Spinal cord (tissue), 10 donors: ENCODE data around the gene NUDT13. TPM values are rescaled to one million over a fixed set of nuclear protein-coding genes. Genes with fewer than 3 reads are reported as not detected.
A peak's percentile ranks its signal among the peaks of the same experiment; 100 is the strongest.
"Not testable (repeated sequence)": the region's sequence is repeated elsewhere in the genome, so short reads cannot be mapped to it uniquely, and the experiment has no call there.

Source experiments
- DNase-seq, 6 donors: peaks; one replicate each; pipeline versions ENCODE4 v3.0.0 to v3.0.0-alpha.2; 2013 to 2015; ENCODE audit warnings: low spot score in 6 of 6, low read depth in 4 of 6
- H3K27ac ChIP-seq: one replicate; pipeline ENCODE4 v1.5.1; 2013; ENCODE audit warnings: low read depth, low read length, control low read depth
- H3K27me3 ChIP-seq: one replicate; pipeline ENCODE4 v1.6.1; 2013; ENCODE audit warnings: low read length; ENCODE audit not compliant: control insufficient read depth, insufficient read depth
- H3K36me3 ChIP-seq: one replicate; pipeline ENCODE4 v1.6.1; 2013; ENCODE audit warnings: low read length; ENCODE audit not compliant: control insufficient read depth, insufficient read depth
- H3K4me1 ChIP-seq: one replicate; pipeline ENCODE4 v1.6.1; 2013; ENCODE audit warnings: low read length; ENCODE audit not compliant: control insufficient read depth, insufficient read depth
- H3K4me3 ChIP-seq: one replicate; pipeline ENCODE4 v1.5.1; 2013; ENCODE audit warnings: low read depth, low read length, control low read depth
- H3K9me3 ChIP-seq: one replicate; pipeline ENCODE4 v1.6.1; 2013; ENCODE audit warnings: low read length; ENCODE audit not compliant: control insufficient read depth, insufficient read depth
- WGBS: methylation state at CpG from one replicate; pipeline ENCODE4 v1.1.5; 2013; ENCODE audit warnings: missing lambda C conversion rate; ENCODE audit not compliant: insufficient coverage; 5-methylcytosine and 5-hydroxymethylcytosine counted together
- polyA plus RNA-seq, 2 donors: library from polyadenylated mRNA; unstranded; fragments of 120-200 nt; gene quantifications; one replicate each; pipeline ENCODE4 v1.2.1, GENCODE V29; 2013; ENCODE audit not compliant: insufficient read length in 2 of 2
- total RNA-seq, 2 donors: library from RNA; depleted of rRNA in 1 of 2; stranded (reverse); fragments of 120-200 nt in 1 of 2; fragments of >200 nt in 1 of 2; gene quantifications; one replicate each; pipeline versions ENCODE4 v1.2.3 to v1.2.4, GENCODE V29; 2013 to 2014
- donor health status: healthy.

Gene NUDT13
- total and polyA plus RNA-seq, 4 donors, result 0.50 to 5.4 (median 2.4) TPM

GRCh38 chr10:73097305-73097670, 13.0 kb upstream of the NUDT13 start:
- no peaks in the 10 kb centered on the region for H3K9me3 ChIP-seq
- H3K27me3 ChIP-seq, result no peaks in the 10 kb centered on the region
- H3K4me1 ChIP-seq, result peaks cover 7% of the 10 kb centered on the region
- 17% methylated on average over 1 of the region's 4 CpGs for WGBS
- peaks cover 3% of the 10 kb centered on the region for H3K36me3 ChIP-seq
- DNase-seq, result no peak
- H3K4me3 ChIP-seq, result peak overlapping the region; percentile 98
- H3K27ac ChIP-seq, result peak overlapping the region; percentile 97

DNA sequence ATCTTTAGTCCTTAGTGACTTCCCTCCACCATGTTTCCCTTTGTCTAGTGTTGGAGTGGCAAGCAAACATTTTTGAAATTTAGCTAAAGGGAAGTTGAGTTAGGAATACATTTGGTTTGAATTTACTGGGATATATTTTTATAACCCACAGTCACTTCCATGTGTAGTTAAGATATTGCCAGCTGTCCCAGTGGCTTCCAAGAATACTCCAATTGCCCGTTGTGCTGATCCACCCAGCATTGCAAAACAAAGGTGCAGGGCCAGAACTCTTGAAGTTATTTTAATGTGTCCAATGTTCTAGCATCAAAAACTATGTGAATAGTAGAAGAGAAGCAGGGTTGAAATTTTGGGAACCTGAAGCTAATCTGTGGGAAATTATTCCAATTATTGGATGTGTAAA, 11.1 kb upstream of the NUDT13 start:
- no peak overlapping the region for H3K27ac ChIP-seq
- no peaks in the 10 kb centered on the region for H3K9me3 ChIP-seq
- DNase-seq, result no peak
- H3K4me1 ChIP-seq, result peaks cover 4% of the 10 kb centered on the region
- H3K36me3 ChIP-seq, result peaks cover 3% of the 10 kb centered on the region
- WGBS, result no CpG with 5 or more reads among the region's 1 CpG
- no peaks in the 10 kb centered on the region for H3K27me3 ChIP-seq
- H3K4me3 ChIP-seq, result no peak overlapping the region

- Histone ChIP-seq H3K27ac (no peak overlapping the region), H3K27me3 (no peaks in the 10 kb centered on the region), H3K36me3 (peaks cover 6% of the 10 kb centered on the region), H3K9me3 (no peaks in the 10 kb centered on the region), H3K4me1 (peaks cover 6% of the 10 kb centered on the region), H3K4me3 (no peak overlapping the region)
- no CpG with 5 or more reads among the region's 3 CpGs for WGBS
- DNase-seq, result no peak
Observed at GRCh38 chr10:73106301-73106700, 4.0 kb upstream of the NUDT13 start.

DNA sequence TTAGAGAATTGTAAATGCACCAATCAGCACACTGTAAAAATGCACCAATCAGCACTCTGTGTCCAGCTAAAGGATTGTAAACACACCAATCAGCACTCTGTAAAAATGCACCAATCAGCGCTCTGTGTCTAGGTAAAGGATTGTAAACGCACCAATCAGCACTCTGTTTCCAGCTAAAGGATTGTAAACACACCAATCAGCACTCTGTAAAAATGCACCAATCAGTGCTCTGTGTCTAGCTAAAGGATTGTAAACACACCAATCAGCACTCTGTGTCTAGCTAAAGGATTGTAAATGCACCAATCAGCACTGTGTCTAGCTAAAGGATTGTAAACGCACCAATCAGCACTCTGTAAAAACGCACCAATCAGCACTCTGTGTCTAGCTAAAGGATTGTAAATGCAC, 1.0 kb upstream of the NUDT13 start:
- not testable (repeated sequence) for H3K27me3 ChIP-seq, H3K9me3 ChIP-seq, DNase-seq, H3K36me3 ChIP-seq, H3K4me3 ChIP-seq, H3K4me1 ChIP-seq, H3K27ac ChIP-seq
- 94% methylated on average over 3 of the region's 4 CpGs for WGBS

DNA sequence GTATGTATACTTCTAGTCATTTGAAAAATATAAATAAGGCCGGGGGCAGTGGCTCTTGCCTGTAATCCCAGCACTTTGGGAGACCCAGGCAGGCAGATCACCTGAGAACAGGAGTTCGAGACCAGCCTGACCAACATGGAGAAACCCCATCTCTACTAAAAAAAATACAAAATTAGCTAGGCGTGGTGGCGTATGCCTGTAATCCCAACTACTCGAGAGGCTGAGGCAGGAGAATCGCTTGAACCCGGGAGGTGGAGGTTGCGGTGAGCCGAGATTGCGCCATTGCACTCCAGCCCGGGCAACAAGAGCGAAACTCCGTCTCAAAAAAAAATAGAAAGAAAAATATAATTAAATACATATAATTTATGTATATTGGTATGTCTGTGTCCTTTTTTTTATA, 1.8 kb downstream of the NUDT13 start:
- not testable (repeated sequence) for H3K4me3 ChIP-seq, H3K27ac ChIP-seq, H3K4me1 ChIP-seq, DNase-seq, H3K27me3 ChIP-seq, H3K9me3 ChIP-seq
- H3K36me3 ChIP-seq, result peaks cover 10% of the 10 kb centered on the region
- 100% methylated on average over 1 of the region's 13 CpGs for WGBS

DNA sequence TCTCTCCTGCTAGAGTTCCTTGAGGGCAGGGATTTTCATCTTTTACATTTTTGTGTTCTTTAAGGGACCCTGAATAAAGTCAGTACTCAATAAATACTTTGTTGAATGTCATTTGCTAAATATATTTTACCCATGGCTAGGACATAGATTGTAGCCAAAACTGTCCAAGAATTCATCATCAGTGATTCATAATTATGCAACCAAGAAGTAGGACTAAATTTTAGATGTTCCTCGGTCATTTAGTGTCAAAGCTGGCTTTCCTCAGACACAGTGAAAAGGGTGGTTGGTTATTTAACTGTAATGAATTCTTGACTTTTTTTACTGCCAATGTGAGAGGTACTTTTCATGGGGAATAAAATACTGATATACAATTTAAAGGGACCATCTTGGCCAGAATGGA, 3.3 kb downstream of the NUDT13 start:
- Histone ChIP-seq H3K27ac (no peak overlapping the region), H3K9me3 (no peaks in the 10 kb centered on the region), H3K4me1 (peaks cover 6% of the 10 kb centered on the region), H3K4me3 (no peak overlapping the region), H3K36me3 (peaks cover 10% of the 10 kb centered on the region), H3K27me3 (no peaks in the 10 kb centered on the region)
- no peak for DNase-seq
- WGBS, result no CpG with 5 or more reads among the region's 1 CpG

- DNase-seq, result no peak
Observed at GRCh38 chr10:73116017-73116416, 5.8 kb downstream of the NUDT13 start.

GRCh38 chr10:73117976-73118743, 7.9 kb downstream of the NUDT13 start:
- H3K4me3 ChIP-seq, result no peak overlapping the region
- no peaks in the 10 kb centered on the region for H3K4me1 ChIP-seq
- H3K27me3 ChIP-seq, result no peaks in the 10 kb centered on the region
- no peak overlapping the region for H3K27ac ChIP-seq
- H3K9me3 ChIP-seq, result no peaks in the 10 kb centered on the region
- H3K36me3 ChIP-seq, result peaks cover 10% of the 10 kb centered on the region
- 70% methylated on average over 1 of the region's 5 CpGs for WGBS
- DNase-seq, result no peak

More at GRCh38 chr10:73116017-73116416, 5.8 kb downstream of the NUDT13 start:
- Histone ChIP-seq H3K9me3 (no peaks in the 10 kb centered on the region), H3K4me3 (no peak overlapping the region), H3K27me3 (no peaks in the 10 kb centered on the region), H3K4me1 (peaks cover 3% of the 10 kb centered on the region), H3K36me3 (peaks cover 10% of the 10 kb centered on the region), H3K27ac (no peak overlapping the region)
- no CpG with 5 or more reads among the region's 1 CpG for WGBS

DNA sequence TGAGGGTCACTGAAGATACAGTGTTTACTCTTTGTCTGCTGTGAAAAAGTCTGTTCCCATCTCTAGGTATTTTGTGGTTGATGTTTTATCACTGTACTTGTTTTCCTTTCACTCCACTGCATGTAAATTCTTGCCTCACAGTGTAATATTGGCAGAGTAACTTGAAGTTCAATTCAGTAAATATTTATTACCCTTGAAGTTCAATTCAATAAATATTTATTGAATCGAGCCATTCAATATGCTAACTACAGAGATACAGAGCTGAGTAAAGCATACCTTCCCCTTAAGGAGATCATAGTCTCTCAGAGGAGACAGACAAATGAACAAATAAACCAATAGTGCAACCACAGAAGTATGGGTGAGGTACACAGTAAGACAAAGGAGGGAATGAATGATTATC, 9.2 kb downstream of the NUDT13 start:
- Histone ChIP-seq H3K27ac (no peak overlapping the region), H3K4me3 (no peak overlapping the region), H3K4me1 (no peaks in the 10 kb centered on the region), H3K27me3 (no peaks in the 10 kb centered on the region), H3K9me3 (no peaks in the 10 kb centered on the region), H3K36me3 (peaks cover 10% of the 10 kb centered on the region)
- no CpG with 5 or more reads among the region's 1 CpG for WGBS
- DNase-seq, result no peak

- Histone ChIP-seq H3K27me3 (no peaks in the 10 kb centered on the region), H3K4me1 (no peaks in the 10 kb centered on the region), H3K4me3 (no peak overlapping the region), H3K36me3 (peaks cover 10% of the 10 kb centered on the region), H3K9me3 (no peaks in the 10 kb centered on the region), H3K27ac (no peak overlapping the region)
- no peak for DNase-seq
- 92% methylated on average over 2 of the region's 4 CpGs for WGBS
Observed at GRCh38 chr10:73119952-73120351, 9.7 kb downstream of the NUDT13 start.
